Measurements from ENCODE around the gene LURAP1L.

LURAP1L gene

DNA sequence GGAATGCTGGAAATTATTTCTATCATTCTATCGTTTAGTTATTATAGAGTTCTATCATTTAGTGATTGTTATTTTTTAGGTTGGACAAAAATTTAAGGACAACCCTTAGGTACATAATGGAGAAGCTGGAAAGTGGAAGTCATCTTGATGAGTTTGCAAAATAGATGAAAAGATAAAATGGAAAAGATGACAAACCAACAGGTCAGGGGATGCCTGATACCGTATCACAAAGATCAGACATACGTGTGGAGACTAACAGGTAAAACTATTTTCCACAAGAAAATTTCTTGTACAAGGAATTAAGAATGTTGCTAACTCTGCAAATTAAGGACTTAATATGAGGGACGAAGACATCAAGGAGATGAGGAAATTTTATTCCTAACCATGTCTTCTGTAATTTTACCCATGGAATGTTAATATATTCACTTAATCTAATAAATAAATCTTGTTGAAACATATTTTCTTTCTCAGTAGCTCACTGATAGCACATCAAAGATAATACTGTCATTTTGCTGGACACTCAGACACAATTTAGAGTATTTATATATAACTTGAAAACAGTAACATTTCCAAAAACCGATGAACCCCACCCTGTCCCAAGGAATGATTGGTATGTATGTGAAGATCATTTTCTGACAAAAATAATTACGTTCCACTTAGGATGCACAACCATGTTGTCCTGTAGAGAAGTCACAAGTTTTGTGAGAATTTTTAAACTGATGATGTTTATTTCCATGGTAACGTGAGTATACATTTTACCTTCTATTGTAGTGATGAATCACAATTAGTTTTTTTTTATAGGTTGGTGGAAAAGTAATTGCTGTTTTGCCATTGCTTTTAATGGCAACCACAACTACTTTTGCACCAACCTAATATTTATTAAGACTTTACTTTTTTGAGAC, 2.6 kb downstream of the LURAP1L start:
- TF ChIP-seq, protein P1, sequence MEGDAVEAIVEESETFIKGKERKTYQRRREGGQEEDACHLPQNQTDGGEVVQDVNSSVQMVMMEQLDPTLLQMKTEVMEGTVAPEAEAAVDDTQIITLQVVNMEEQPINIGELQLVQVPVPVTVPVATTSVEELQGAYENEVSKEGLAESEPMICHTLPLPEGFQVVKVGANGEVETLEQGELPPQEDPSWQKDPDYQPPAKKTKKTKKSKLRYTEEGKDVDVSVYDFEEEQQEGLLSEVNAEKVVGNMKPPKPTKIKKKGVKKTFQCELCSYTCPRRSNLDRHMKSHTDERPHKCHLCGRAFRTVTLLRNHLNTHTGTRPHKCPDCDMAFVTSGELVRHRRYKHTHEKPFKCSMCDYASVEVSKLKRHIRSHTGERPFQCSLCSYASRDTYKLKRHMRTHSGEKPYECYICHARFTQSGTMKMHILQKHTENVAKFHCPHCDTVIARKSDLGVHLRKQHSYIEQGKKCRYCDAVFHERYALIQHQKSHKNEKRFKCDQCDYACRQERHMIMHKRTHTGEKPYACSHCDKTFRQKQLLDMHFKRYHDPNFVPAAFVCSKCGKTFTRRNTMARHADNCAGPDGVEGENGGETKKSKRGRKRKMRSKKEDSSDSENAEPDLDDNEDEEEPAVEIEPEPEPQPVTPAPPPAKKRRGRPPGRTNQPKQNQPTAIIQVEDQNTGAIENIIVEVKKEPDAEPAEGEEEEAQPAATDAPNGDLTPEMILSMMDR (IDR thresholded peaks at IDR 0.05), result no peak

DNA sequence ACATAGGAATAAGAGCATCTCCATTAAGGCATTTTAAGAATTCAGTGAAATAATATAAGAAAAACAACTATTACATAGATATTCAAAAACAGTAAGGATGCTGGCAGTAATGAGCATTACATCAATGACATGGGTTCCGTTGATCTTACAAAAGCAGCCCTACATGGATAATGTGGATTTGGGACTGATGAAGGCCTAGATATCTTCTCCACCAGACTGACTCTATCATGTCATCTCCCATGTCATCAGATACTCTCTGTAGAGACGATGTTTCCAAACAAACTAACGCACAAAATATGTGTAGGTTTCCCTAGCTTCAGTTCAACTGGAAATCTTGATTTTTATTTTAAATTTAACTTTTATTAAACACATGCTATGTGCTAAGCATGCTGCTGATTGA, 3.6 kb downstream of the LURAP1L start:
- TF ChIP-seq, protein P1 (IDR thresholded peaks at IDR 0.05), result no peak

DNA sequence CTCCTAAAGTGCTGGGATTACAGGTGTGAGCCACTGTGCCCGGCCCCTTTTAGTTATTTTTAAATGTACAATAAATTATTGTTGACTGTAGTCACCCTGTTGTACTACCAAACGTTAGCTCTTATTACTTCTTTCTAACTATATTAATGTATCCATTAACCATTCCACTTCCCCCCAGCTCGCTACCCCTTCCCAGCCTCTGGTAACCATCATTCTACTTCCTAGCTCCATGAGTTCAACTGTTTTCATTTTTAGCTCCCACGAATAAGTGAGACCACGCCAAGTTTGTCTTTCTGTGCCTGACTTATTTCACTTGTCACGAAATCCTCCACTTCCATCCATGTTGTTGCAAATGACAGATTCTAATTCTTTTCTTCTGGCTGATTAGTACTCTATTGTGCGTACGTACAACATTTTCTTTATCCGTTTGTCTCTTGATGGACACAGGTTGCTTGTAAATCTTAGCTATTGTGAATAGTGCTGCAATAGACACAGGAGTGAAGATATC, 6.5 kb downstream of the LURAP1L start:
- TF ChIP-seq, protein P1 (IDR thresholded peaks at IDR 0.05), result no peak

DNA sequence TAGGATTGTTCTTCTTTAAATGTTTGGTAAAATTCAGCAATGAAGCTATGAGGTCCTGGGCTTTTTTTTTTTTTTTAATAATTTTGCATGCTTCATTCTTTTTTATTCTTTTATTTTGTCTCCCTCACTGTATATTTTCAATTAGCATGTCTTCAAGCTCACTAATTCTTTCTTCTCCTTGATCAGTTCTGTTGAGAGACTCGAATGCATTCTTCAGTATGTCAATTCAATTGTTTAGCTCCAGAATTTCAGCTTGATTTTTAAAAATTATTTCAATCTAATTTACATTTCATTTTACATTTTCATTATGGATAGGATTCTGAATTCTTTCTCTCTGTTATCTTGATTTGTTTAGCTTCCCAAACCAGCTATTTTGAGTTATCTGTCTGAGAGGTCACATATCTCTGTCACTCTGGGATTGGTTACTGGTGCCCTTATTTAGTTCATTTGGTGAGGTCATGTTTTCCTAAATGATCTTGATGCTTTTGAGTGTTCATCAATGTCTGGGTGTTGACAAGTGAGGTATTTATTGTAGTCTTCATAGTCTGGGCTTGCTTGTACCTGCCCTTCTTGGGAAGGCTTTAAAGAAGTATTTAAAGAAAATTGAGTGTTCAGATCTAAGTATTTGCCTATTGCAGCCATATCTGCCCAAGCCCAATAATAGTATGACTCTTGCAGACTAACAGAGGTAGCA, 9.1 kb downstream of the LURAP1L start:
- TF ChIP-seq, protein P1 (IDR thresholded peaks at IDR 0.05), result no peak

DNA sequence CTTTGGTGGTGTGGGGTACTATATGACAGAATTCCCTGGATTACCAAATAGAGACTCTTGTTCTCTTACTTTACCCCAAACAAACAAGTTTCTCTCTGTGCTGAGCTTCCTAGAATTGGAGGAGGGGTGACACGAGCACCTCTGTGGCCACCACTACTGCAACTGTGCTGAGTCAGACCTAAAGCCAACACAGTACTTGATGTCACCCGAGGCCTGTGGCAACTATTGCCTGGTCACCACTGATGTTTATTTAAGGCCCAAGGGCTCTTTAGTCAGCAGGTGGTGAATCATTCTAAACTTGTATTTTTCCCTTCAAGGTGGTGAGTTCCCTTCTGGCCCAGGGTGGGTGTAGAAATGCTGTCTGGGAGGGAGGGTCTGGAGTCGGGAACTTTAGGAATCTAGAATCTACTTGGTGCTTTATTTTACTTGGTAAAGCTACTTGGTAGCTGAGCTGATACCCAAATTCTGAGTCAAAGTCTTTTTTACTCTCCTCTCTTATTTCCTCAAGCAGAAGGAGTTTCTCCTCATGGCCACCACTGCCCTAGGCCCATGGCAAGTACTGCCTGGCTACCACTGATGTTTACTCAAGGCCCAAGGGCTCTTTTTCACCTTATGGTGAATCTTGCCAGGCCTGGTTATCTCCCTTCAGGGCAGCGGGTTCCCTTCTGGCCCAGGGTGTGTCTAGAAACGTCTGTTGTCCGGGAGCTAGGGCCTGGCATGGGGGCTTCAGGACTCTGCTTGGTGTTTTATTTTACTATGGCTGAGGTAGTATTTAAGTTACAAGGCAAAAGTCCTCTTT, 9.8 kb downstream of the LURAP1L start:
- TF ChIP-seq, protein P1 (IDR thresholded peaks at IDR 0.05), result no peak

GRCh38 chr9:12785260-12785770, 10.5 kb downstream of the LURAP1L start:
- TF ChIP-seq, protein P1 (IDR thresholded peaks at IDR 0.05), result no peak

- TF ChIP-seq, protein P1 (IDR thresholded peaks at IDR 0.05), result no peak
These were observed 11.1 kb downstream of the LURAP1L start for GRCh38 chr9:12785941-12786340.

Measured in LNCAP (cell line).